HG02642 (cell line): Measurements from ENCODE around the gene EML1.
"Not testable (repeated sequence)": the region's sequence is repeated elsewhere in the genome, so short reads cannot be mapped to it uniquely, and the experiment has no call there.

Source experiments
- ATAC-seq: cut with Tn5 transposase; IDR thresholded peaks from one replicate; pipeline ENCODE4 v1.9.1; 2021; ENCODE audit warnings: mild to moderate bottlenecking; ENCODE audit not compliant: unreplicated experiment, poor library complexity

Gene EML1

DNA sequence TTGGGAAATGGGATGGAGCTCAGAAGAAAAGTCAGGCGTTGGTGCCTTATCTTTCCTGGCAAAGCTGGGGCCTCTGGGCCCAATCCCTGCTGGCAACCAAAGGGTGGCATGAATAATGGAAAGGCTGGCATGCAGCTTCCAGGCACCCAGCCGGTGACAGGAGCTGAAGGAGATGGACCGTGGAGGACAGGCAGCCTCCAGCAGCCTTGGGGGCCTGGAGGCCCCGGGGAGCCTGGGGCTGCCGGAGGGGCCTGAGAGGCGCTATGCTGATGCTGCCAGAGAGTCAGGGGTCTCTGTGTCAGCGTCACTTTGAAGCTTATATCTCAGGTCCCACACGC is 38.2 kb upstream of the EML1 start:
- no peak for ATAC-seq

DNA sequence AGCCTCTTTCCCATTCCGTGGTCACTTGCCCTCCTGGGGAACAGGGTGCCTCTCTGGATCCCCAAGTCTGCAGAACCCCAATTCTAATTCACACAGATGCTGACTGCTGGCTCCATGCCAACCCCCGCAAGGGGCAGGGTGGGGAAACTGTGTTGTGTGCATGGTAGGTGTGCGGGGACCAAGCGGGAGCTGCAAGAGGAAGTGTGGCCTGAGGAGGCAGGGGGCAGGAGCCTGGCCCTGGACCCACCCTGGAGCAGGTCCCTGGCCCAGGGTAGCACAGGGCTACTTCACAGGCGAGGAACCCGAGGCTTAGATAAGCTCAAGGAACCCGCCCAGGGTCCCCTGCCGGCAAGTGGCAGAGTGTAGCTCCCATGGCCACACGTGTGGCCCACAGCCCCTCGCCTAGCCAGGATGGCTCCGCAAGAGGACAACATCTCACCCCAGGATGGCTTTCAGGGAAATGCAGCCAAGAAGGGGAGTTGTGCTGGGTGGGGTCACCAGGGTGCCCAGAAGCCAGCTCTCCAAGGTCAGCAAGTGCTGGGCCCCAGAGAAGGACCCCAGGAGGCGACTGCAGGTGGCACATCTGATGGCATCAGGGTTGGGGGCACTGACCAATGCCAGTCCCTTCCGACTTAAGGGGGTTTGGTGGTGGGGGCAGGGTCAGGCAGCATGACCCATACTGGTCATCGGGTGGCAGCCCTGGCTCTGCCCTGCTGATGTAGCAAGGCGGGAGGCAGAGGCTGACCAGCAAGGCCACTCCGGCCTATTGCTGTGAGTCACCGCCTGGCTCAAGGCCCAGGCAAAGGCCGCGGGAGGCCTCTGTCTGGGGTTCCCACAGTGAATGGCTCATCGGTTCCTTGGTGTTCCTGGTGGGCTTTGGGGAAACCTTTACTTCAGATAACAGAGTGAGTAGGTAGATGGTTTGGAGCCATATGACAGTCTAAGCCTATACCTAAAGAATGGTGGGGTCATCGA is 37.3 kb upstream of the EML1 start:
- no peak for ATAC-seq

DNA sequence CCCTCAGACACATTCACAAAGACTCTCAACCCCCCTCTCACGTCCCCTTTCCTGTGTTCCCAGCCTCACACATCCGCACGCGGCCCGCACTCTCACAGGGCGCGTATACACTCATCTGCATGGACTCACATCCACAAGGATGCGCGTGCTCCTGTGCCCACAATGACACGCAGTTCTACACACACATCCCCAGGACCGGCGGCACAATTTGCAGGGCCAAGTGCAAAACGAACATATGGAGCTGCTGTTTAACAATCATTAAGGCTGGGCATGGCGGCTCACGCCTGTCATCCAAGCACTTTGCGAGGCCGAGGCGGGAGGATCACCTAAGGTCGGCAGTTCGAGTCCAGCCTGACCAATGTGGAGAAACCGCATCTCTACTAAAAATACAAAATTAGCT is 36.4 kb upstream of the EML1 start:
- no peak for ATAC-seq

DNA sequence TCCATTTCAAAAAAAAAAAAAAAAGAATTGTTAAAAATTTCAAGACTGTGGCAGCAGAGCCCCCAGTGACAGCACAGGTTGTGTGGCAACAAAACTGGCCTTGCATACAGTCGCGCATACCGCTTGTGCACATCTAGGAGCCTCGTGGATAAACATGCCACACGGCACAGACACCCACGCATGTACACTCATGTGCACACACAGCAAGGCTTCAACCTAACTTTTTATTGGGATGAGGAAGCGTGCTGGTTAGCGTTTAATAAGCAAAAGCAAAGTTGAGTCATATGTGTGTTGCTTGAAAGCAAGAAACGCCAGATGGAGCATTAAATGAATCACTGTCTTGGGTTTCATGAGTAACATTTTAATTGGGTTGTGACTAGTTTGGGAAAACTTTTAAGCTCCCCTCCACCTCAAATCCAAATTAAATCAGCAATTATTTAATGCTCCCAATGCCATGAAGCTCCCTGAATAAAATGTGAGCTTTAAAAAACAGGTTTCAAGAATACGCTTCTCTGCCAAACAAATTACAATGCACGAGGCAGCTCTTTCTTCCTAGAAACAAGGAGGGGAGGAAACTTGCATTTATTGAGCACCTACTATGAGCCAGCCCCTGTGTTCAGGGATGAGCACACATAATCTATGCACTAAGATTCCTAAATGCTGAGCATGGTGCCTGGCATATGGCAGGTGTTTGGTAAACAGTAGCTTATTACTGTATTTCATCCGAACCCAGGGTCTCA is 35.7 kb upstream of the EML1 start:
- no peak for ATAC-seq

DNA sequence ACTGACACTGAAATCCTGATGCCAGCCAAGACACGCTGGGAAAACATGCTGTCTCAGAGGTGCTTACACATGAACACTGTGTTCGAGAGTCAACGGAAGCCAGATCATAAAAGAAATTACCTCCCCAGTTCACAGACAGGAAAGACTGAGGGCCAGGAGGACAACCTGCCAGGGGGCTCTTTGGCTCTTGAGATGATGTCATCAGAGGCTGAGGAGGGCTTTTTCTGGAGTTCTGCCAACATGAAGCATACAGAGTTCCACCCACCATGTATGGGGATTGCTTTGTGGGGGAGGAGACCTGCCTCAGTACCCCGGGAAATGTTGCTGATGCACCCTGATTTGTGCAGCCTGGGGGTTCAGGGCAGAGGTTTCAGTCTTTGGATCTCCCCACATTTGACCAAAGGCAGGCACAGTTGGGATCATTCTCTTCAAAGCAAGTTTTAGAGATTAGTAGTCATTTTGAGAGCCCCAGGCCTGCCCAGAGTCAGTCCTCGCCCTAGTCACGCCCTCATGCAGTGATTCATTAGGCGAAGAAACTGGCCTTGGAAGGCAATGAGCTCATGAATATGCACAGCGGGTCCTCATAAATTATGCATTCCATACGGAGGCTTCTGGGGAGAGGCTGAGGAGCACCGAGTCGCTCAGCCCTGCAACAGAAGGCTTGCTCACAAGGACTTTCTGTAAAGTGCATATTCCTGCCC is 34.9 kb upstream of the EML1 start:
- ATAC-seq, result no peak

DNA sequence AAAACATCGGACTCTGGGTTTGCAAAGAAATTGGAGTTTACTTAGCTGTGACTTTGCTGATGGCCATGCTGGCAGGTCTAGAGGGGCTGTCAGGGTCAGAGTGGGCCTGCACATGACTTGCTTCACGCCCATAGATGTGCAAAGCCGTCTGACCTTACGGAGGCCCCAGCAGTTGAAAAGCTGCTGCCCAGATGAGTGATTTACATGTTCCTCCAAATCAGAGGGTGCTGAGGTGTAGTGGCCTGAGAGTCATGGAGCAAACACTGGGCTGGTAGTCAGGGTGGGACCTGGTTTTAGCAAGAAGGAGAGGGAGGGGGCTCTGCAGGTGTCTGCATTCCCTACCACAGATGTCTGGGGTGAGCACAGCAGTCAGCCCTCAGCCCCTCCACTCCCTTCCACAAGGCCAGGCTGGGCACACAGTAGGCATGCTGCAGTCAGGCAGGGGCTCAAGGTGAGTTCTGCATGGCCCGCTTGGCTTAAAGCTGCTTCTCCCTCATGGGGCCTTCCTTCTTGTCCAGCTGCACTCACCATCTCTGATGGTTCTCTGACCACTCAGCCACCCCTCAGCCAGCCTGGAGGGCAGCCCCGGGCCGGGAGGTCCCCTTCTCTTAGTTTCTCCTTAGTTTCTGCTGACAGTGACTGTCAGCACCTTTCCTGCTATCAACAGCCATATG is 34.2 kb upstream of the EML1 start:
- no peak for ATAC-seq

DNA sequence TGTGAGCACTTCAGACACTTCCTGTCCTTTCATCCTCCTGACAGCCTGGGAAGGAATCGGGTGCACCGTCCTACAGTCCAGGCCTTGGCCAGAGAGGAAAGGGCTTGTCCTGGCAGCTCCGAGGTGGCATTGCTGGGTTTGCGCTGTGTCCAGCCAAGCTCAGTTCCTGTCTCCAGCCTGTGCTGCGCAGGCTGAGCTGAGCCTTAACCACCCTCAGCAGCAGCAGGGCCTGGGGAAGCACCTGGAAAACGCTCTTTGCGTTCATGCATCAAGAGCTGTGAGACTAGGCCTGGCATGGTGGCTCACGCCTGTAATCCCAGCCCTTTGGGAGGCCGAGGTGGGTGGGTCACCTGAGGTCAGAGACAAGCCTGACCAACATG is 33.7 kb upstream of the EML1 start:
- ATAC-seq, result no peak

DNA sequence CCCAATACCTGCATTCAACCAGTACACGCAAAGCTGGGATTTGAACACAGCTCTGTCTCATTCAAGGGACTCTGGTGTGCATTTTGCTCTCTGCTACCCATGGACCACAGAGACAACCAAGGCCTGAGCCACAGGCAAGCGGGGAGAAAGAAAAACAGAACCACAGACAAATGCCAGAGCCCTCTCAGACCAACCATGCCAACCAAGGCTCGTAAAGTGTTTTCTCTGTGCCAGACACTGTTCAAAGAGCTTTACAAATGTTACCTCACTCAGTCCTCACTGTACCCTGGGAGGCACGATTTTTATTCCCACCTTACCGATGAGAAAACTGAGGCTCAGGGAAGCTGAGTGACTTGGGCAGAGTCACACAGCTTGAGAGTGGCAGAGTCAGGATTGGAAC is 32.4 kb upstream of the EML1 start:
- ATAC-seq, result no peak

DNA sequence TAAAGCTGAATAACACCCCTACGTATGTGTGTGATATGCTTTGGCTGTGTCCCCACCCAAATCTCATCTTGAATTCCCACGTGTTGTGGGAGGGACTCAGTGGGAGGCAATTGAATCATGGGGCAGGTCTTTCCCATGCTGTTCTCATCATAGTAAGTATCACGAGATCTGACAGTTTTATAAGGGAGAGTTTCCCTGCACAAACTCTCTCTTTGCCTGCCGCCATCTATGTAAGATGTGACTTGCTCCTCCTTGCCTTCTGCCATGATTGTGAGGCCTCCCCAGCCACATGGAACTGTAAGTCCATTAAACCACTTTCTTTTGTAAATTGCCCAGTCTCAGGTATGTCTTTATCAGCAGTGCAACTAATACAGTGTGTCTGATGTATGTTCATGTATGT is 30.3 kb upstream of the EML1 start:
- ATAC-seq, result not testable (repeated sequence)

DNA sequence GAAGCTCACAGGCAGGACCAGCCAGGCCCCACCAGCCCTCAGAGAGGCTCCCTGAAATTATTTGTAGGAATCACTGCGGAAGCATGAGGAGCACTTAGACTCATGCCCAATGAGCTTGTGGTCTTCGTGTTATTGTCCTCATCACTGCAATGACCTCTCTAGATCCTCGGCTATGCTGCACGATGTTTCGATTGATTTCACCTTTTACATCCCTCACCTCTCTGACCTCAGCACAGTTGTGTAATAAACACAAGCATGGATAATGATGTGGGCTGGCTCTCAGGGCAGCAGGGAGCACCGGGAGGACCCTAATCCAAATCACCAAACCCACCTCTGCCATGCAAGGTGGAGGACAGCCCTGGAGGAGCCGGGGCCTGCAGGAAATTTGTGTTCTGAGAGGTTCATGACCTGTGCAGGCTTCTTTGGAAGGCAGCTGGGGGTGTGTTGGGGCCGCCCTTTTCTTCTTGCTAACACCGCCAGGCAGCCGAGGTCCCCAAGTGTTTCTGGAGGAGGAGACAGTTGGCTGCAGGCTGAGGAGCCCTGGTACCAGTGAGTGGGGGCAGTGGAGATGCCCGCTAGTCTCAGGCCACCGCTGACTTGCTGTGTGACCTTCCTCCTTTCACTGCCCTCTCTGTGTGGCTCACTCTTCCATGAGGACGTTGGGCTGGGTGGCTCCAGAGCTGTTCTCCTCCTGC is 29.5 kb upstream of the EML1 start:
- ATAC-seq, result no peak

DNA sequence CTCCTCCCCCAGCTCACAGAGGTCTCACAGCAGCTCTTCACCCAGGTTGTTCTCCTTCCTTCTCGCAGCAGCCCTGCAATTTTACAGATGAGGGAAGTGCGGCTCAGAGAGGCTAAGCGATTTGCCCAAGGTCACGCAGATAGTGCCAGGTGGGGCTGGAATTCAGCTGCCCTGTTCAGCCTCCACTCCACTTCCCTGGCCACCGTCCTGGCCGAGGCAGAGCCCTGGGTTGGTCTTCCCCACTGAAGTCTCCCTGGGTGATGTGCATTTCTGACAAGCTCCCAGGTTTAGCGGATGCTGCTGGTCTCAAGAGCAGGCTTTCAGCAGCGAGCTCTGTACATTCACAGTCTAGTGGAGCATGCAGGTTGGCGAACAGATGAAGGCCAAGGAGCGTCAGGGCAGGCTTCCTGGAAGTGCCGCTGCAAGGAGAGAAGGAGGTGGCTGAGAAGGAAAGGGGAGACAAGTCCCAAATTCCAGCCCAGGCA is 28.9 kb upstream of the EML1 start:
- no peak for ATAC-seq

DNA sequence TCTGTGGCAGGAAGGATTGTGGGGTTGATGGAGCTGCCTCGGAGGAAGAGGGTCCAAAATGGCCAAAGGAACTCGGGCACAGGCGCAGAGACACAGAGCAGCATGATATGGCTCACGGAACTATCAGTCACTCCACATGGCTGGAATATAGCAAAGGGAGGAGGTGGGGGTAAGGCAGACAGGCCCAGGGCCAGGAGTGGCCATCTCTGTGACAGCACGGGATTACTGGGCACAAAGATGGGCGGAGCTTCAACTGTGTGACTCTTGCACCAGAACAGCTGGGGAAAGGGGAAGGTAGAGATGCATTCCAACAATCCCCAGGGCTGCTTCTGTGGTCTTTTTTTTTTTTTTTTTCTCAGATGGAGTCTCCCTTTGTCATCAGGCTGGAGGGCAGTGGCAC is 24.8 kb upstream of the EML1 start:
- ATAC-seq, result no peak

DNA sequence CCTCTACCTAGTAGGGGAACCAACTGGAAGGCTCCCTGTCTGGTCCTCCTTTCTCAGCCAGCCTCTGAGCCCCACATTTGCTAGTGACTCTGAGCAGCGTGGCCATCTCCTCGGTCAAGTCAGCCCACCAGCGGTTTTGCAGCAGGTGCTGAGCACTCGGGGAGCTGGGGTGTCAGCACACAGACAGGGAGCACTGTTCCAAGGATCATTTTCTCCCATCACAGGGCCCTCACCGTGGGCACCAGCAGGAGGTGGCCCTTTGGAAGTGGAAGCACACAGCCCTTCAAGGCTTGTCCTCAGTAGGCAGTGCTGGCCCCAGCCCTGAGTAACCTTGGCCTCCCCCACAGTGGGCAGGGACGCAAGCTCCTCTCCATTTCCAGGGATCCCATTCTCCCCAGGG is 24.1 kb upstream of the EML1 start:
- ATAC-seq, result no peak

DNA sequence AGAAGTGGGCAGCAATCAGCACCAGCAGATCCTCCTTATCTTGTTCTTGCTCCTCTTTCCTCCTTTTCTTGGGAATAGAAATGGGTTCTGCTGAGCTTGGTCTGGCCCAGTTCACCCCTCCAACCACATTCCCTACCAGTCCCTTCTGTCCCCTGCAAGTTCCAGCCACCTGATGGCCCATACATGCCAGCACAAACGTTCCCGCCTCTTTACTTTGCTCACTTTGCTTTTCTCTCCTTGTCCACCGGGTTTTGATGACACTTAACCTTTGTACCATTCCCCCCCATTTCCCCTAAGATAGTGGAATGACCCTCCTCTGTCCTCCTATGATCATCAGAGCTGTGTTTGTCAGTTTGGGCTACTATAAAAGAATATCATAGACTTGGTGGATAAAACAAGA is 23.4 kb upstream of the EML1 start:
- no peak for ATAC-seq

DNA sequence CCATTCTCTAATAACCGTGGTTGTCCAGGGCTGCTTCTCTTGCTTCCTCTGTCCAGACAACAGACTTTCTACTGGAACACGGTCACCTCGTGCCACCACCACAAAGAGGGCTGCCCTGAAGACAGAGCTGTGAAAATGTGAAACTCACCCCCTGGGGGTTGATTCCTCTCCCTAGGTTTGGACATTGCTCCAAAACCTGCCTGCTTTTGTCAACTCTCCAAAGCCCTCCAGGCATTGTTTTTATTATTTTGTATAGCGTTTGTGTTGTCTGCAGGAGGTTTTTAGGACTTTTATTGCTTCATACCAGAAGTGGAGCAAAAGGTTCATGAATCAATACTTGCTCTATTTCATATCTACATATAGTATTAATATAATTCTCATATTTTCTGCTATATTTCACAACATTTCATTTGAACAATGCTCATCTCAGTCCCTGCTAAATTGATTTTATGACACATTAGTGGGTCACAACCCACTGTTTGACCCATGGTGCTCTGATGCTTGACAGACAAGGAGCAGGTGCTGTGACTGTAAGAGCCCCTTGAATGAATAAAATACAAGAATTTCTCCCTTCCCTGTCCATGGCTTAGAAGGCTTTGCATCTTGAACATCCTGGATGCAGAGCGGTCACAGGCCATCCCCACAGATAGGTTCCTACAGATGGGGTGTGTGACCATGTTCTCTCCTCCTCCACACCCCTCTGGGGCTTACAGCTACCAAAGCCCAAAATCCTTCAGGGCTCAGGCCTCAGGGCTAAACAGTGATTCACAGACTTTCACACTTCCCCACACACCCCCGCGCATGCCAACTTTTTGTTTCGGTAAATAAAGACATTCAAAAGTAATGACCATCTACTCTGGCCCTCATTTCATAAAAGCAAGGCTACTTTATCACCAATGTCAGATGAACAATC is 20.6 kb upstream of the EML1 start:
- ATAC-seq, result no peak

DNA sequence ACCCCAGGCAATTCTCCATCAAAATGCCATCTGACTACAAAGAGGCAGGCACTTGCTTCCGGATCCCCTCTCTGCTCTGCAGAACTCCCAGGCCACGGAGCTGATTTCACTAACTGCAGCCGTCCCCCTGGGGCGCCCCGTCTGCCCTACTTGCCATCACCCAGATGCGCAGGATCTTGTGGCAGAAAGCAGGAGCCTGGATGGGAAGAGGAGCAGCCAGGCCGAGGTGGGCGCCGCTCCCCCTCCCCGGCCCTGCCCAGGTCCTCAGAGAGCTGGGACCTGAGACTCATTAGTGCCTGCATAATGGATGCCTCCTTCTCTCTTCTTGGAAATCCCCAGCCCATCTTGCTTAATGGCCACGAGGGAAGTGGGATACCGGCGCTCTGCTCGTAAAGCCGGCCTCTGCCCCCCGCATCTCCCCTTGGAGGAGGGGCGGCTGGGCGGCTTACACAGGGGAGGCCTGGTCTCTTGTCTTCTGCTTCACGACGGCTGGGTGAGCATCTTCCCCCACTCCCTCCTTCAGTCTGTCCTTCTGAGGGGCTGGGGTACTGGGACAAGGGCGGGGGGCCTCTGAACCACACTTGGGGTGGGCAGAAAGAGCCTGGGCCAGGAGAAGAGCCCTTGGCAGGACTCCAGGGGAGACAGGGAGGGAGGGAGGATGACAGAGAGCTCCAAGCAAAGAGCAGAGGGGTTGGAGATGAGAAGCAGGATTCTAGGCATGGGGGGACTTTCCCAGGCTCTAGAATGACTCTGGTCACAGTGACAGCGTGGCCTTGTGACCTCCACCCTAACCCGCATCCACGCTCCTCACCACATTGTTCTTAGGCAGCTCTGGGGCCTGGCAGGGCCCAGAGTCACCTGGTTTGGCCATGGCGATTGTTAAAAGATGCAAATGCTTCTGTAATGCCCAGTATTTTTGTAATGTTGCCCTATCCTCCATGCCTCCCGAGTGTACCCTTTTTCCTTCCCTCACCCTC is 19.4 kb upstream of the EML1 start:
- ATAC-seq, result no peak

DNA sequence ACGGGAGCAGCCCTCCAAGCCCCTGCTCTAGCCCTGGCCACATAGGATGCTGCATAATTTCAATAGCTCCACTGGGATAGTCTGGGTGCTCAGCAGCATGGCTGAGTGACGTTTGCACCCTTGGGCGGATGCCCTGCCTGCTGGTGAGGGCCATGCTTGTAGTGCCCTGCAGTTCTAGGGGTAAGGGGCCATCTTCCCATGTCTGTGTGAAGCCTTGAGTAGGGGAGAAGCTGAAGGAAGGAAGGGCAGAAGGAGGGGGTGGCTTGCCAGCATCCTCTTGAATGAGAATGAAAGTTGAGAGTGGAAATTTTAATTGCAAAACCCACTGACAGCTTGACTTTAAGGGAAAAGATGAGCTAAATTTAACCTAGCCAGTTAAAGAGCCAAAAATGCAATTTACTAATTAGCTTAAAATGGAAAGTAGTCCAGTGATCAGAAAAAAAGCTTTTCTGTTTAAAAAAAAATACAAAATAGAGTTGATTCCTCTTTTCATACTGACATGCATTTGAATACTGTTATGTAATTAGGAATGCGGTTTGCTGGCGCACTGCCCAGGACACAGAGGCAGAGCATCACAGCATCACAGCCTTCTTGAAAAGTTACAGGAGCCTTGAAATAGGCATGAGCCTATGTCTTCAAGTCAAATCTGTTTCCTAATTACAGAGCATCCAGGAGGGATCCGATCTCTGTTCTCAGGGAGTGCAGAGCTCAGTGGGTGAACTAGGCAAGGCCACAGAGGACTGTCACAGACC is 18.5 kb upstream of the EML1 start:
- no peak for ATAC-seq
